Ectodermal cell (in vitro differentiated cells): Measurements from ENCODE around the gene OR5B2.
"Not testable (repeated sequence)": the region's sequence is repeated elsewhere in the genome, so short reads cannot be mapped to it uniquely, and the experiment has no call there.

ENCODE experiments used
- H3K27ac ChIP-seq: 2 replicates; pipeline ENCODE4 v1.7.0; 2013; ENCODE audit warnings: mild to moderate bottlenecking, low read depth, low read length; ENCODE audit not compliant: insufficient read depth, poor library complexity, severe bottlenecking
- H3K27me3 ChIP-seq: 2 replicates; pipeline ENCODE4 v1.7.0; 2013; ENCODE audit warnings: mild to moderate bottlenecking, low read length; ENCODE audit not compliant: insufficient read depth, control insufficient read depth, poor library complexity, severe bottlenecking
- H3K36me3 ChIP-seq: one replicate; pipeline ENCODE4 v1.7.0; 2013; ENCODE audit warnings: low read length; ENCODE audit not compliant: control insufficient read depth, insufficient read depth
- H3K4me1 ChIP-seq: one replicate; pipeline ENCODE4 v1.7.0; 2013; ENCODE audit warnings: low read length; ENCODE audit not compliant: control insufficient read depth, insufficient read depth
- H3K4me3 ChIP-seq: 2 replicates; pipeline ENCODE4 v1.7.0; 2013; ENCODE audit warnings: low read depth, low read length, control low read depth; ENCODE audit not compliant: insufficient read depth
- H3K9me3 ChIP-seq: 2 replicates; pipeline ENCODE4 v1.7.0; 2013; ENCODE audit warnings: mild to moderate bottlenecking, low read length, moderate library complexity; ENCODE audit not compliant: control insufficient read depth
- WGBS, 2 experiments: methylation state at CpG; one replicate each; pipeline ENCODE4 v1.1.7; 2013; ENCODE audit warnings: missing lambda C conversion rate in 2 of 2; 5-methylcytosine and 5-hydroxymethylcytosine counted together

Gene OR5B2

DNA sequence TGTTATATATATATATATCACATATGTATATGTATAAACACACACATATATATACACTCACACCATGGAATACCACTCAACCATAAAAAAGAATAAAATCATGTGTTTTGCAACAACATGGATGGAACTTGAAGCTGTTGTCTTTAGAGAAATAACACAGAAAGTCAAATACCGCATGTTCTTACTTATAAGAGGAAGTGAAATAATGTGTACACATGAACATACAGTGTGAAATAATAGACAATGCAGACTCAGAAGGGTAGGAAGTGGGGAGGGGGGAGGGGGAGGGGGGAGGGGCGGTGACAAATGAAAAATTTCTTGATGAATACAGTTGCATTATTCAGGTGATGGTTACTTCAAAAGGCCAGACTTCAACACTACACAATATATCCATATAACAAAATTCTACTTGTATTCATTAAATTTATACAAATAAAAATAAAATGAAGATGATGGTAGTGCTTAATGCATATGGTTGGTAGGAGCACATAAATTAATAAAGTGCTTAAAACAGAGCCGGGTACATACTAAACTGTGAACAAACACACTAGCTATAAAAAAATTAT, 5.8 kb upstream of the OR5B2 start:
- Histone ChIP-seq H3K27me3 (no peaks in the 10 kb centered on the region), H3K9me3 (peaks cover 2% of the 10 kb centered on the region), H3K4me1 (no peaks in the 10 kb centered on the region), H3K27ac (no peak overlapping the region), H3K36me3 (no peaks in the 10 kb centered on the region), H3K4me3 (no peak overlapping the region)
- 91% methylated on average over 1 of the region's 3 CpGs; no CpG with 5 or more reads in 1 of the 2 experiments for WGBS, 2 experiments

DNA sequence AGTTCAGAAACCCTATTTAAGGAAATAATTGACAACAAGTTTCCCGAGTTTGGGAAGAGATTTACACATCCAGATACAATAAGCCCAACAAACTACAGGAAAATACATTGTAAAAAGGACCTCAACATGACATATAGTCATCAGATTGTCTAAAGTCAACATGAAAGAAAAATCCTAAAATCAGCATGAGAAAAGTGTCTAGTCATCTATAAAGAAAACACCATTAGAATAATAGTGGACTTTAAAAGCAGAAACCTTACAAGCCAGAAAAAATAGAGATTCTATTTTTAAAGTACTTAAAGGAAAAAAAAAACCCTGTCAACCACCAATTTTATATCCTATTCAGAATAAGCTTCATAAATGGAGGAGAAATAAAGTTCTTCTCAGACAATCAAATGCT, 1.4 kb upstream of the OR5B2 start:
- WGBS, 2 experiments: 42 to 50% methylated on average over 1 of the region's 1 CpG
- no peak overlapping the region for H3K27ac ChIP-seq

DNA sequence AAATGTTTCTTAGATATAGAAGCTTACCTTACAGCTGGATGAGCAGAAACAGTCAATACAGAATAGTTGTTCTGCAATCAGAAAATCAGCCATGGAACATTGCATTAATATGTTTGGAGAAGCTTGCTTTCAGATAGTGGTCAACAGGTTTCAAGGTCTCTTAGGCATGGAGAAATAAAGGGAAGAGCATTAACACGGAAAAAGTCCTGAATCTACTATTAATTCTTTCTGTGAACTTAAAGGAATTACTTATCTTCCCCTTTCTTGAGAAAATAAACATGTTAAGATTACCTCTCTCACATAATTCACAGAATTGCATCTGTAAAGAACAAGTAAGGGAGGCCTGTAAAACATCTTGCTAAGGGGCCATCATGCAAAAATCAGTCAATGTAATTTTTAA, 21.1 kb downstream of the OR5B2 start, which contains the start of gene OR5B3:
Gene OR5B3, minus strand, starts transcription at position 101 of the 400 bp plus-strand sequence. CDS start 3,465 bp downstream, outside the sequence.
- Histone ChIP-seq H3K9me3 (peaks cover 2% of the 10 kb centered on the region), H3K4me3 (no peak within 1 kb of the TSS), H3K27ac (no peak within 1 kb of the TSS), H3K4me1 (no peaks in the 10 kb centered on the region), H3K27me3 (no peaks in the 10 kb centered on the region), H3K36me3 (no peaks in the 10 kb centered on the region)
- 86% methylated on average over 1 of the region's 1 CpG; no CpG with 5 or more reads in 1 of the 2 experiments for WGBS, 2 experiments

More for the DNA sequence above, 1.4 kb upstream of the OR5B2 start:
- H3K4me3 ChIP-seq: no peak overlapping the region
- no peaks in the 10 kb centered on the region for H3K27me3 ChIP-seq
- H3K36me3 ChIP-seq: no peaks in the 10 kb centered on the region
- no peaks in the 10 kb centered on the region for H3K4me1 ChIP-seq
- peaks cover 2% of the 10 kb centered on the region for H3K9me3 ChIP-seq

DNA sequence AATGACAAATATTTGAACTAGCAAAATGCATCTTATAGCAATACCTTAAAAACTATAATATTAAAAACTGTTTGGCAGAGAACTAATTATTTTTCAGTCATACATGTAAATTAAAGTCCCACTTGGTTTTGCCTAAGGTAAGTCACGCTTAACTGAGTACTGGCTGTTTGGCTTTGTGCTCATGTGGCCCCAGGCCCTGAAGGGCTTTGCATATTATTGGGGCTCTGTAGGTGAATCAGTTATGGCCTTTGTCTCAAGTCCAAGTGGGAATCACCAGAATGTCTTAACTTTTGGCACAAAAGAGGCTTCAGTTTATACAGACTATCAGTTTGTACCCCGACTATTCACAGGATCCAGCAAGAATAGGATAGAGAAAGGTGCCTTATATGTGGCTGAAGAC, 28.3 kb downstream of the OR5B2 start:
- H3K9me3 ChIP-seq, H3K4me3 ChIP-seq, H3K4me1 ChIP-seq, H3K27ac ChIP-seq, H3K36me3 ChIP-seq, H3K27me3 ChIP-seq: not testable (repeated sequence)
- WGBS, 2 experiments: no CpG with 5 or more reads among the region's 2 CpGs

DNA sequence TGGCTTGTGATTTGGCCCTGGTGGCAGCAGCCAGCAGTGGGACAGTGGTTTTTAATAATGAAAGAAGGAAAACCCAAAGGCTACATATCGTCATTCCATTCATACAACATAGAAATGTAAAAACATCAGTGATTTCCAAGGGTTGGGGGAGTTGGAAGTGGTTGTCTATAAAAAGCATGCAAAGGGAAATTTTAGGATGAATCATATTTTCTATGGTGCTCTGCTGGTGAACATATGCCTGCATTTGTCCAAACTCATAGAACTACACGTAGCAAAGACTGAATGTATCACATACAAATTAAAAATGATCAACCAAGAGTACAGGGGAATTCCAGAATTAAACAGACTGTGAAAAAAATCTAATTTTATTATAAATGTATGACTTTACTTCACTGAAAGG, 32.3 kb downstream of the OR5B2 start:
- H3K4me1 ChIP-seq: no peaks in the 10 kb centered on the region
- H3K9me3 ChIP-seq: no peaks in the 10 kb centered on the region
- H3K27me3 ChIP-seq: no peaks in the 10 kb centered on the region
- H3K27ac ChIP-seq: no peak overlapping the region
- no peak overlapping the region for H3K4me3 ChIP-seq
- 63 to 71% methylated on average over 1 of the region's 2 CpGs for WGBS, 2 experiments
- no peaks in the 10 kb centered on the region for H3K36me3 ChIP-seq

DNA sequence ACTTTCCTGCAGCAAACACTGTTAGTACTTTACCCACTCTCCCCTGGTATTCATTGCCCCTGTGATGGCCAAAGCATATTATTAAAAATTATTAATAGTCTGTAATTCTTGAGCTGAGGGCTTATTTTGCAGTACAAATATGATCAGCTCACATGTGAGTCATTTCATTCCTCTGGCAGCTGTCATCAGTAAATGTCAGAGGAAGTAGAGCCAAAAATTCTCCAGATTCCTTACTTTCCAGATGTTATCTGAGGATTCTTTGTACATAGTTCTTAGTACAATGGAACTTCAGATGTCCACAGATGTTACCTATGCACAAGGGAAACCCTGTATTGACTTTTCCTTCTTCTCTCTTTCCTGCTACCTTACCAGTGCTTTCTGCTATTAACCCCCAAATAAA, 33.7 kb downstream of the OR5B2 start:
- Histone ChIP-seq H3K36me3 (no peaks in the 10 kb centered on the region), H3K27me3 (no peaks in the 10 kb centered on the region), H3K27ac (no peak overlapping the region), H3K4me1 (no peaks in the 10 kb centered on the region), H3K9me3 (no peaks in the 10 kb centered on the region), H3K4me3 (no peak overlapping the region)

DNA sequence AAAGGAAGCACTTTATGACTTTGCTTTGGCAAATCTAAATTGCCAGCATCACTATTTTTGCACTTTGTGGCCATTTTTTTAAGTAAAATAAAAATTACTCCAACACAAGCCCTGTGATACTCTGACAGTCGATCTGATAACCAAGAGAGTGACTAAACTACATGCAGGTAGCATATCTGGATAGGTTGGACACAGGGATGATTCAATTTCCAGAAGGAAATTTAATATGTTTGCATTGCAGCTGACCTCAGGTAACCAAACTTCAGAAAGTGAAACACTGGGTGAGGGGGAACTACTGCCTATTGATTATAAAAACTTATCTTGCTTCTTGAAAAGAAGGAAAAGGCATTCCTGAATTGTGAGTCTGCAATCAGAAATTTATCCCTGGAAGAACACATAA, 35.2 kb downstream of the OR5B2 start:
- H3K4me3 ChIP-seq: no peak overlapping the region
- H3K27me3 ChIP-seq: no peaks in the 10 kb centered on the region
- WGBS, 2 experiments: 70 to 71% methylated on average over 1 of the region's 1 CpG
- no peaks in the 10 kb centered on the region for H3K9me3 ChIP-seq
- H3K36me3 ChIP-seq: no peaks in the 10 kb centered on the region
- no peak overlapping the region for H3K27ac ChIP-seq
- no peaks in the 10 kb centered on the region for H3K4me1 ChIP-seq

DNA sequence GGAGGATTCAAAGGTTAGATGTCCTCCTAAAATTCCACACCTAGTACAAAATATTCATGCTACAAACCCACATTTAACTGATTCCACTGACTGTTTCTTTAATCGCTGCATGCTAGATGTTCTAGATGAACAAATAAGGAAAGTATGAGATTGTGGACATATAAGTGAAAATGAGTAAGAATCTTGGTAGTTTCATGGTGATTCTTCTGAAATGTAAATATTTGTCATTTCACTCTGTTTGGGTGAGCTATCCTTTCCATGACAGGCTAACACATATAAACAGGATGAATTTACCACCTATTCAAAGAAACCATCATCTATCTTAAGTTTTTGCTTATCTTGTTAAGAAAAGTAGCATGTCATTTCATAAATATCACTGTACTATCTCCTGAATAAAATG, 36.0 kb downstream of the OR5B2 start:
- H3K4me1 ChIP-seq: no peaks in the 10 kb centered on the region
- WGBS, 2 experiments: 91 to 100% methylated on average over 1 of the region's 1 CpG
- H3K27ac ChIP-seq: no peak overlapping the region
- no peak overlapping the region for H3K4me3 ChIP-seq
- H3K27me3 ChIP-seq: no peaks in the 10 kb centered on the region
- H3K36me3 ChIP-seq: no peaks in the 10 kb centered on the region
- H3K9me3 ChIP-seq: no peaks in the 10 kb centered on the region

DNA sequence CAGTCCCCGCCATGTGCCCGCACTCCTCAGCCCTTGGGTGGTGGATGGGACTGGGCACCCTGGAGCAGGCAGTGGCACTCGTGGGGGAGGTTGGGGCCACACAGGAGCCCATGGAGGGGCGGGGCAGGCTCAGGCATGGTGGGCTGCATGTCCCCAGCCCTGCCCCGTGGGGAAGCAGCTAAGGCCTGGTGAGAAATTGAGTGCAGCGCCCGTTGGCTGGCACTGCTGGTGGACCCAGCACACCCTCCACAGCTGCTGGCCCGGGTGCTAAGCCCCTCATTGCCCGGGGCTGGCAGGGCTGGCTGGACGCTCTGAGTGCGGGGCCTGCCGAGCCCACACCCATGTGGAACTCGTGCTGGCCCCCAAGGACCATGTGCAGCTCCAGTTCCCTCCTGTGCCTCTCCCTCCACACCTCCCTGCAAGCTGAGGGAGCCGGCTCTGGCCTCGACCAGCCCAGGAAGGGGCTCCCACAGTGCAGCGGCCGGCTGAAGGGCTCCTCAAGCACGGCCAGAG, 37.3 kb downstream of the OR5B2 start:
- no peaks in the 10 kb centered on the region for H3K27me3 ChIP-seq
- H3K4me3 ChIP-seq: no peak overlapping the region
- no peaks in the 10 kb centered on the region for H3K9me3 ChIP-seq
- WGBS, 2 experiments: 89% methylated on average over 18 of the region's 18 CpGs
- no peaks in the 10 kb centered on the region for H3K36me3 ChIP-seq
- H3K27ac ChIP-seq: no peak overlapping the region
- no peaks in the 10 kb centered on the region for H3K4me1 ChIP-seq
